GM23338 (cell line): ENCODE data around the gene ZNF716.
"Not testable (repeated sequence)": the region's sequence is repeated elsewhere in the genome, so short reads cannot be mapped to it uniquely, and the experiment has no call there.

Experiments
- CTCF ChIP-seq, 2 experiments: fragments of 200-600 bp in 1 of 2; sonication (generic) in 1 of 2; conservative IDR thresholded peaks; 2 replicates each; pipeline versions ENCODE4 v1.5.1 to v1.6.1; 2016 to 2017; ENCODE audit warnings: antibody characterized with exemption in 2 of 2, low read depth in 2 of 2, mild to moderate bottlenecking in 2 of 2, moderate library complexity in 1 of 2
- ZNF331 ChIP-seq: fragments of 250-450 bp; sonication (Bioruptor Pico); IDR thresholded peaks from 2 replicates; pipeline ENCODE4 v1.5.0; 2020; ENCODE audit warnings: low read depth, mild to moderate bottlenecking, moderate library complexity

DNA sequence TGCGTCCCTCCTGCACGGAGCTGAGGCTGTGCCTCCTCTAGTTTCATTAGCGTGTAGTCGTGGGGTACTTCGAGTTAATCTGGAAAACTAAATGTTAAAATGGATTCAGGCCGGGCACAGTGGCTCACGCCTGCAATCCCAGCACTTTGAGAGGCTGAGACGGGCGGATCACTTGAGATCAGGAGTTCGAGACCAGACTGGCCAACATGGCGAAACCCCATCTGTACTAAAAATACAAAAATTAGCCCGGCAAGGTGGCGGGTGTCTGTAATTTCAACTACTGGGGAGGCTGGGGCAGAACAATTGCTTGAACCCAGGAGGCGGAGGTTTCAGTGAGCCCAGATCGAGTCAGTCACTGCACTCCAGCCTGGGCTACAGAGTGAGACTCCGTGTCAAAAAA lies 46.9 kb upstream of the ZNF716 start:
- TF ChIP-seq CTCF (conservative IDR thresholded peaks at IDR 0.05; ENCODE audit: low read depth in 2 of 2); ZNF331: not testable (repeated sequence)
